Activated CD4-positive, alpha-beta T cell treated with anti-CD3 and anti-CD28 coated beads for 4 hours (primary cell): ENCODE results near the gene DAND5.

ENCODE experiments used
- DNase-seq, 2 donors: peaks; one replicate each; pipeline ENCODE4 v3.0.0-alpha.2; 2020

Gene DAND5

DNA sequence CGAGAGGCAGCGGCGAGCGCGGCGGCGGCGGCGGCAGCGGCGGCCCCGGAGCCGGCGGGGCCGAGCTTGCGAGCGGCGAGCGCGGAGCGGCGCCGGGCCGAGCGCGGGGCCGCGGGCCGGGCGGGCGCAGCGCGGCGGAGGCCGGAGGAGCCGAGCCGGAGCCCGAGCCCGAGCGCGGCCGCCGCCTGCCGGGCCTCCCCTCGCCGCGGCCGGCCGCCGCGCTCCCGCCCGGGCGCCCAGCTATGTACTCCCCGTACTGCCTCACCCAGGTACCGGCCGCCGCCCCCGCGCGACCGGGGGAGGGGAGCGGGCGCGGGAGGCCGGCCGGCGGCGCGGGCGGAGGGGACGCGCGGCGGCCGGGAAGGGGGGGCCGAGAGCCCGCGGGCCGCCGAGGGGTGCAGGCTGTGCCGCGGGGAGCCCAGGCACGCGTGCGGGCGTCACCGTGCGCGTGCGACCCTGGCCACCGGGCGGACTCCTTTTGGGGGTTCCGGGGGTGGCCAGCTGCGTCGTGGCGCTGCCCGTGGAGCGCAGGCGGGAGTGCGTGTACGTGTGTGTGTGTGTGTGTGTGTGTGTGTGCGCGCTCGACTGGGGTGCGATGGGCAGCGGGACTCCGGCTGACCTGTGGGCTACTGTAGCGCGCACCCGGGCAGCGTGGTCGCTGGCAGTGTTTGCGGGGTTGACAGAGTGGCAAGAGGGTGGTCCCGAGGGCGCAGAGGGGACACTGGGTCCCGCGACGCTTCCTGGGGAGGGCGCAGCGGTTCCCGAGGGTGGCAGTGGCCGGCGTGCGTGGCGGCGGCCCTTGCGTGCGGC lies 26.4 kb downstream of the DAND5 start:
- no peak for DNase-seq

- no peak for DNase-seq
These were observed 27.2 kb downstream of the DAND5 start for GRCh38 chr19:12996406-12997094.

DNA sequence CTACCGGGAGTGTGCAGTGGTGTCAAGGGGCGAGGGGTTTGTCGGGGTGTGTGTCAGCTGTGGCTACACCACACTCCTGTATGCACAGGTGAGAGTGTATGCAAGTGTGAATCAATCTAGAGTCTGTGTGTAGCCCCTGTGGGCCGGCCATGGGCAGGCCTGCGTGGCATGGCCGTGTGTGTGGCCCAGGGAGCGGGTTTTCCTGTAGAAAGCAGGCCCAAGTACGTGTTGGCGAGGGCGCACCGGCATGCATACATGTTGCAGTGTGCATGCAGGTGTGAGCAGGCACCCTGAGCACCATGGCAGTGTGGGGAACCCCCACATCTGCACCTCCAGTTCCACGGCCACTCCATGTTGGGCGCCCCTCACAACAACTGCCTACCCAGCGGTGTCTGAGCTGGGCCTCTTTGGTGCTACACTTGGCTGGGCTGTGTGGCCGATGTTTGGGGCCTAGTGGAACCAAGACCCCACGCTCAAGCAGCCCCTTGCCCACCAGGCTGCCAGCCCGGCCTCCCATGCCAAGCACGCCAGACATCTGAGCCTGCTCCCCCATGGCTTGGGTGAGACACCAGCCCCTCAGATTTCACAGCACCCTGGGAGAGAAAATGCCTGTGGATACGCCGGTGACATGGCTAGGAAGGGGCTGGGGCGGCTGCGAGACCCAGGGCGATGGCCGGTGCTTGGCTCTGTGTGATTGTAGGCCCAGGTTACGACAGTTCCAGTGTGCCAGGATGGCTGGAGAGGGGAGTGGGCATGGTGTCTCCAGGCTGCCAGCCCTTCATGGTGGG lies 28.0 kb downstream of the DAND5 start:
- no peak for DNase-seq

DNA sequence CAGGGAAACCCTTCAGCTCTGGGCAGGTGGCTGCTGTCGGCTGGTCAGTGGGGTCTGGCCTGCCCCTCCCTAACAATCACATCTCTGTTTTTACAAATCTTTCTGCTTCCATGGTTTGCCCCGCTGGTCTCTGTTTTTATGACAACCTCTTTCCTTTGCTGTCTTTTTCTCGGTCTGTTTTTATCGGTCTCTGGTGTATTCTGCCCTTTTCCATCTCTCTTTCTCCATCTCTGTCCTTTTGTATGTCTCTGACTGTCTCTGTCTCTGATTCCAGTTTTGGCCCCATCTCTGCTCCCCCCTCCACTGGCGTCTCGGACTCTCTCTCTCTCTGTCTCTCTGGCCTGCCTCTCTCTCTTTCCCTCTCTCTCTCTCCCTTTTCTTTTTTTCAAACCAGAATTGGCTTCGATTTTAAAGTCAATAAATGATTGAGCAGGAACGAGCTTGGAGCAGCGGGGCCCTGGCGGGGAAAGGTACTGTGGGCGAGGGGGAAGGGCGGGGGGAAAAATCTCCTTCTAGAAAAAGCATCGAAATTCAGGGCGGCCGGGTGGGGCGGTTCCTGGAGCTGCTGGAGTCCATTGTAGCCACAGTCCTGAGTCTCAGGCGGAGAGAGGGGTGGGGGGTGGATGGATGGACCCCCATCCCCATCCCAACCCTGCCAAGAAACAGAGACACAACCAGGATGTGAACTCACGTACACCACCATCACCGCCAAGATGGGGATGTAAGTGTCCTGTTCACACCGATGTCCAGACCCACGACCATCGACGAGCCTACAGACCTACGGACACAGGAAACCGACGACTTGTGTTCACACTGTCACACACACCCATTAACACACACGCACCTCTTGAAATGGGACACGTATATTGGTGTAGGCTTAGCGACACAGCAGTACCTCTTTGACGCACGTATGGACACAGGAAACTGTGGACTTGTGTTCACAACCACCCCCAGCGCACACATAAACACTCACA lies 28.9 kb downstream of the DAND5 start:
- no peak for DNase-seq

DNA sequence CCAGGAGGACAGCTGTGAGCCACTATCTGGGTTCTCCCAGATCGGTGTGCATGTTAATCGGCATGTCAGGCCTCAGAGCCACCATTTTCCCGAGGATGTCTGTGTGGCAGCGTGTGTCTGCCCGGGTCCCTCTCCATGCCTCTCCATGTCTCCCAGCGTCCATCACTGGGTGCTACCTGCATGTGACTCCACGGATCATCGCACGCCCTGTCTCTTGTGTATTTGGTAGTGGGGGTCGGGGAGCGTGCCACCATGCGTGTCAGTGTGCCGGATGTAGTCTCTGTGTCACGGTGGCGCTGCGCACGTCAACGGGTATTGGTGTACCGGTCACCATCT lies 31.8 kb downstream of the DAND5 start:
- no peak for DNase-seq

- DNase-seq = no peak
These were observed 32.3 kb downstream of the DAND5 start for GRCh38 chr19:13001502-13002165.

- no peak for DNase-seq
These were observed 33.0 kb downstream of the DAND5 start for GRCh38 chr19:13002166-13002898.

DNA sequence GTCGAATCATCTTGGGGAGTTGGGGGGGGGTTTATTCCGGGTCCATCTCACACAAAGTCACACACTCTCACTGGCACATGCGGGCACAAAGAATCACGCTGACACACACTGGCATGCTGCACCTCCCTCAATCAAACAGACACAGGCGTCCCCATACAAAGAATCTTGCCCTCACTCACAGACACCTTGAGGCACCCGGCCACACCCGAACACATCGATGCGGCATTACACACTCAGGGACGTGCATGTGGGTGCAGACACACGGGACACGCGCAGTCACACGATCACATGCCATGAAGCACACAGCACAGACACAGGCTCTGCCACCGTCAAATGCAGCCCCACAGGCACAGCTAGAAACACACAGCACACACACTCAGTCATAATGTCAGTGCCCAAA lies 33.7 kb downstream of the DAND5 start:
- DNase-seq = no peak

- no peak for DNase-seq
These were observed 34.9 kb downstream of the DAND5 start for GRCh38 chr19:13004273-13004672.

- DNase-seq = no peak
These were observed 35.9 kb downstream of the DAND5 start for GRCh38 chr19:13005253-13005652.

DNA sequence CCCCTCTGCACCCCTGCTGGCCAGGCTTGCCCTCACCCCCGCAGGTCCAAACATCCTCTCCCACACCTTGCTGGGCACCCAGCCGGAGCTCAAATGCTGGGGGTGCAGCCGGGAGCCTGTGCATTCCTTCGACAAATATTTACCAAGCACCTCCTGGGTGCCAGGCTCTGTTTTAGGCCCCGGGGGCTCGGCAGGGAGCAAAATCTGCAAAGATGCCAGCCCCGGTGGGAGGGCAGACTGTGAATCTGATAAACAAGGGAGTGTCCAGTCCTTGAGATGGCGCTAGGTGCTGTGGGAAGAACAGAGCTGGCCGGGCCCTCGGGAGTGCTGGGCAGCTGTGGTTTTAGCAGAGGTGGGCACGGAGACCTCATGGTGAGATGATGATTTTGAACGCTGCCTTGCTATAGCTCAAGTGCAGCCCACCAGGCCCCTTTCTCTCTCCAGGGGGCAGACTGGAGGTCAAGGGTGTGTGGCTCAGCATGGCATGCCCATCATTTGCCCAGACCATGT lies 36.5 kb downstream of the DAND5 start:
- no peak for DNase-seq

DNA sequence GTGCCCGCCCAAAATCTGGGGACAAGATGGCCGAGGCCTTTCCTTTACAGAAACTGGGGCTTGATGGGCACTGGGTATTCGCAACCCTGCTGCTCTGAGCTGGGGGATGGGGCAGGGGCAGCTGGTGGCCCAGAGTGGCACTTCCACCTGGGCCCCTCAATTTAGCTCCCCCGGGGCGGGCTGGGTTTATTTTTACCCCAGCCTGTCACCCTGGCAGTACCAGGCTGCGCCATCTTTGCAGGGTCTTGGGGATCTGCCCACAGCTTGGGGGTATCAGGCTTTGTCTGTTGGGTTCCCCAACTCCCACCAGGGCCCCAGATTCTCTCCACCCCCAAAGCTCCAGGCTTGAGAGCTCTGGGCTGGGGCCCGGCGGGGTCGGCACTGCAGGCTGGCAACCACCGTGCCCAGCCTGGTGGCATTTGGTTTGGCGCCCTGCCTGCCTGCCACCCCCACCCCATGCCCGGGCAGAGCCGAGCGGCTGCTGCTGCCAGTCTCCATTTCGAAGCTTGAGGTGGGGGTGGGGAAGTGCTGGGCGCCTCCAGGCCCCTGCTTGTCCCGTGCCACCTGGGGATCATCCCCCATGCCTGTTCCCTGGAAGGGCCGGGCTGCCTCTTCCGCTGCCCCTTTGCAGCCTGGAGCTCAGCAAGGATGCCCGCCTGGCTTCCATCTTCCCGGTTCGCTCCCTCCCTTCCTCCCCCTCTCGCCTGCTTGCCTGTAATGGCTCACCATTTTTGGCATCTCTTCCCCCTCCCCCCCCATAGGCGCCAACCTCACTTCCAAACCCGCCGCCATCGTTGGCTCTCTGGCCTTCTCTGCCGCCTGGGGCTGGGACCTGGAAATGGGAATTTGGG lies 37.3 kb downstream of the DAND5 start:
- DNase-seq = no peak

DNA sequence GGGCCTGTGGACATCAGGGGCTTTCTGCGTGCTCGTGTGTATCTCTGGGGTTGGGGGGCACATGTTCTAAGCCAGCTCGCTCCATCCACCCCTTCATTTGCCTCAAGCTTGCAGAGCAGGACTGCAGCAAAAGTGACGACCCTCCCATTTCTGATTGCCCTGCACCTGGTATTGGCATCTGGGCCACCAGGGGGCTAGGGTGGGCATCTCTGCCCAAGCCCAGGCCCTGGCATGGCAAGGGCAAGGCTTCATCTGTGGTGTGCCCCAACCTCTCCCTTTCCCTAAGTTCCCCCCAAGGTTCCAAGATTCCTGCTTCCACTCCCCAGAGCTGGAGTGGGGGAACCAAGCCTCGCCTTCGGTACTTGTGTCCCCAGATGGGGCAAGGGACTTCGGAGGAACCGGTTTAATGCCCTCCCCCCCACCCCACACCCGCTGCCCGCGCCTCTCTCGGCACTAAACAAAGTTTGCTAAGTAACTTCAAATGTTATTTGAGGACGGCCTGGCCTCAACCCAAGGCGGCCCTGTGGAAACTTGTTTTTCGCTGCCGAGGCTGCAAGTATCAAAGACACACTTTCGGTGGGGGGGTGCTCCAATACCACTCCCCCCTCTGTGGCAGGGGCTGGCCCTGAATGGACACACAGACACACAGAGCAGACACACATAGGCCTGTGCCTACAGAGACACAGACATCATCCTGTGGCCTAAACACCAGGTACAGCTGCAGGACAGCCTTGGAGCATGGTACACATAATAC lies 38.1 kb downstream of the DAND5 start:
- no peak for DNase-seq

DNA sequence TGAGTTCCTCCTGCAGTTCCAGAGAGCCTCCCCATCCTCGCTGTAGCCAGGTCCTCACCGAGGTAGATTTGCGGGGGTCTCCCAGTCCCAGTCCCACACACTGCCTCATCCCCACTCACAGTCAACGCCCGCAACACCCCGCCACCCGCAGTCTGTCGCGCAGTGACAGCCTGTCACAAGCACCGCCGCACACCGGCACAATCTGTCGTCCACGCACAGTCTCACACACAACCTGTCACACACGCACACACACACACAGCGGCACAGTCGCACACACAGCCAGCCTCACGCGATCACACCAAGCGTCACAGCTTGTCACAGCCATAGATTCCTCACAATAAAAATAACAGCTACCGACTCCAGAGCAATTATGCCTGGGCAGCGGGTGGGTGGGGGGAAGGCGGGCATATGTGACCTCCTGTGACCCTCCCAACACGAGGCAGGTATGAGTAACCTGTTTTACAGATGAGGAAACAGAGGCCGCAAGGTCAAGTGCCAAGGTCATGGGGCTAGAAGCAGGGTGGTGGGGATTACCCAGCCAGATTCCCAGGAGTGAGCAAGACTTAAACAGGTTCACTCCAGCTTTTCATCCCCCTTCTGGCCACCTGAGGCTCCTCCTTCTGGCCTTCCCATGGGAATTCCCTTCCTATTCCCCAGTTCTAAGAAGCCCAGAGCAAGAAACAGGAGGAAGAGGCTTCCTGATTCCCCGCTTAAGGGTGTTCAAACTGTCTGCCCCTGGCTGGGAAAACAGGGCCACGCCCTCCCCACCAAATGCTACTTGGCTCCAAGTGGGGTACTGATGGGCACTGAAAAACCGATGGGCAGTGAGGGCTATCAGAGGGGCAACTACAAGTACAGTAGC lies 39.8 kb downstream of the DAND5 start:
- no peak for DNase-seq

GRCh38 chr19:13010038-13010991 lies 40.9 kb downstream of the DAND5 start:
- no peak for DNase-seq

- DNase-seq = no peak
These were observed 41.7 kb downstream of the DAND5 start for GRCh38 chr19:13010992-13011652.
